DMS153 treated with DMSO at 0.1 percent for 48 hours (cell line): ENCODE data around the gene ZNF747.
A peak's percentile ranks its signal among the peaks of the same experiment; 100 is the strongest.
"Not testable (repeated sequence)": the region's sequence is repeated elsewhere in the genome, so short reads cannot be mapped to it uniquely, and the experiment has no call there.

Experiments used
- DNase-seq: peaks from one replicate; lab custom pipeline; 2025; ENCODE audit not compliant: unreplicated experiment; lab: John Stamatoyannopoulos, UW

ZNF747 gene

DNA sequence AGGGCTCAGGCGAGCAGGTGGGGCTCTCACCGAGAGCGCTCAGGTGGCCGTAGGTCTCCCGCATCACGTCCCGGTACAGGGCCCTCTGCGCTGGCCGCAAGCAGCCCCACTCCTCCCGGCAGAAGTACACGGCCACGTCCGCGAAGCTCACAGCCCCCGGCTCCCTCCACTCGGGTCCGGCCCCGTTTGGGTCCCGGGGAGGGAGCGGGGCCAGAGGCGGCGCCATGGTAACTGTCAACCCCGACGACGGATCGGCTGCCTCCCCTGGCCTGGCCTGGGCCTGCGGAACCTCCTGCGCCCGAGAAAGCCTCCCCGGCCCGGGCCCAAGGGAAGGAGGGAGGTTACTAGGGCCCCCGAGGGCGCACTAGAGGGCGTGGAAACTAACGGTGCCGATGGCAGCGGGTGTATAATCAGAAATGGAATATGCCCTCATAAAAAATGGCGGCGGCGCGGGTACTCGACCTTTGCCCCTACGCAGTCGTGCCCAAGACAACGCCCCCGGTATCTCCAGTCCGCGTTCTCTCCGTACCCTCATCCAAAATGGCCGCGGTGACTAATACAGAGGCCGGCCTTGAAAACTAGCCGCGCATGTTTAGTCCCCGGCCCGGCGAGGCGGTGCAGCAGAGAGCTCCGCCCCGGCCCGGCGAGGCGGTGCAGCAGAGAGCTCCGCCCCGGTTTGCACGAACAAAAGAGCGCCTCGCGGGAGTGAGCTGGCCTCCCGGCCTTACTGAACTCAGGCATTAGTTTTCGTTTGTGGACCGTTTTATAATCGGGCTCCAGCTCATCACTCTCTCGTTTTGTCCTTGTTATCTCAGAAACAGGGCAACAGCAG, 23.5 kb upstream of the ZNF747 start, which contains the start of gene ZNF764:
Gene ZNF764 (minus strand): TSS at position 418 of the 832 bp plus-strand sequence. CDS start 192 bp downstream, at position 226.
- DNase-seq = peak; percentile 90

- no peak for DNase-seq
Measured at GRCh38 chr16:30557707-30557956, 23.0 kb upstream of the ZNF747 start.

- no peak for DNase-seq
Measured at GRCh38 chr16:30556125-30556473, 21.4 kb upstream of the ZNF747 start.

- DNase-seq = no peak
Measured at GRCh38 chr16:30555315-30556124, 20.9 kb upstream of the ZNF747 start.

- no peak for DNase-seq
Measured at GRCh38 chr16:30554557-30555314, 20.1 kb upstream of the ZNF747 start.

DNA sequence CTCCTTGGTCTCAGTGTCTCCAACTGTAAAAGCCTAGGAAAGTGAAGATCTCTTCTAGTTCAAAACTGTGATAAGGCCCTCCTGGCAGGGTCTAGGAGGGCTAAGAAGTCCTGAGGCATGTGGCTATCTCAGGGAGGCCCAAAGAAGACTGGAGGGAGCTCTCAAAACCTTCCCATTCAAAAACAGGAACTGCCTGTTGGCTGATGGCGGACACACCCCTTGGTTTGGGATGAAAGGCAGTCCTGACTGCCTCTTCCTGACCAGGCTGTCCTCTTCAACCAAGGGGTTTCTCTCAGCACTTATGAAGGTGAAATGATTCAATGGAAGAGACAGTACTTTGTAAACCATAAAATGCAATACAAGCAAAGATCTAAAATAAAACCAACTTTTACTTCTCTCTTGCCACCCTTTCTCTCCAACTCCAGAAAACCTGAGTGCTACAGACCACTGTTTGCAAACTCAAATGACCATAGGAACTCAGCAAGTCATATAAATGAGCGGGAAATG, 18.8 kb upstream of the ZNF747 start:
- no peak for DNase-seq

- DNase-seq = no peak
Measured at GRCh38 chr16:30552956-30553355, 18.3 kb upstream of the ZNF747 start.

DNA sequence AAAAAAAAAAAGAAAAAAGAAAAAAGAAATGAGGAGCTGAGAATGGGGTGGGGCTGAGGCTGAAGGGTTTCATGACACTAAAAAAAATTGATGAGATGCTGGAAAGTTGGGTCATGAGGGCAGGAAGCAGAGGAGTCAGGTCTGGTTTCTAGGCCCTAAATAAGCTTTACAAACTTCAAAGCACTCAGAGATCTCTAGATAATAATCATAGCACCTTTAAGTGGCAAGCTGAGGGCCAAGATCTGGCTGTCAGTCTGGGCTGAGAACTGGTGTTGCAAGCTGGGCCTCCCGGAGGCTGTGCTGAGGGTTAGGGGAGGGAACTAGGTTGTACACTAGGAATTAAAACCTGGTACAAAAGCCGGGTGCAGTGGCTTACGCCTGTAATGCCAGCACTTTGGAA, 17.1 kb upstream of the ZNF747 start:
- DNase-seq = no peak

GRCh38 chr16:30548416-30549253, 14.0 kb upstream of the ZNF747 start:
- DNase-seq = no peak

GRCh38 chr16:30546115-30546514, 11.5 kb upstream of the ZNF747 start:
- DNase-seq = no peak

GRCh38 chr16:30543067-30543466, 8.4 kb upstream of the ZNF747 start:
- no peak for DNase-seq

DNA sequence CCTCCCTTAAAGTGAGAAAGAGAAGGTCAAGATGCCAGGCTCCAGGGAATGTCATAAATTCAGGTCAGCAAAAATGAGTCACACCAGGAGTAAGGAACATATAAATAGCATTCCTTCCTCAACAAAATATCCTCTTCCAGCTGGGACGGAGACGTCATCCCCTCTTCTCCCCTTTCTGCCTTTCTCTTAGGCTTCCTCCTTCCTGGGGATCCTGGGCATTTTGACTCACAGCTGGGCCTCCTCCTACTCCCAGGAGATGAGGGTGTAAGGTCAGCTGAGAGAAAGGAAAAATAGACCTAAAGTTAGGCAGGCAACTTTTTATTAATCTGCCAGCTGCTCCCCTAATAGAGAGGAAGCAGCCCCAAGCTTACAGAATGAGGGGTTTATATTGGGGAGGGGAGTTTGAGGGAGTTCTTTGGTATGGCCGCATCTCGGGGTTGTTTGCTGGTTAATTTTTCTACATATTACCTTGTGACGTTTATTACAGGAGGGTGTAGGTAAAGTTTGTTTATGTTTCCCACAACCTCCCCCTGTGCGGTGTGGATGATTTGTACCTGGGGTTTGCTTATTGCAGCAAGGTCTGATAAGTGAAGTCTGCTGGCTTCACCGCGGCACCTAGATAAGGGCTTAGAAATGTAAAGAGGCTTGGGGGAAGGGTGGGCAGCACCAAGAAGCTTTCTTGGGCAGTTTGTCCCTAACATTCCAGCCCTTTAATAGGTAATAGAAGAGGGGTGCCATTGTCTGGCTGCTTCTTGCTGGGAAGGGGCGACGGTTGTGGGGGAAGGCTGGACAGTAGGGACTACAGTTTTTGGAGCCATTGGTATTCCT, 7.1 kb upstream of the ZNF747 start:
- no peak for DNase-seq

DNA sequence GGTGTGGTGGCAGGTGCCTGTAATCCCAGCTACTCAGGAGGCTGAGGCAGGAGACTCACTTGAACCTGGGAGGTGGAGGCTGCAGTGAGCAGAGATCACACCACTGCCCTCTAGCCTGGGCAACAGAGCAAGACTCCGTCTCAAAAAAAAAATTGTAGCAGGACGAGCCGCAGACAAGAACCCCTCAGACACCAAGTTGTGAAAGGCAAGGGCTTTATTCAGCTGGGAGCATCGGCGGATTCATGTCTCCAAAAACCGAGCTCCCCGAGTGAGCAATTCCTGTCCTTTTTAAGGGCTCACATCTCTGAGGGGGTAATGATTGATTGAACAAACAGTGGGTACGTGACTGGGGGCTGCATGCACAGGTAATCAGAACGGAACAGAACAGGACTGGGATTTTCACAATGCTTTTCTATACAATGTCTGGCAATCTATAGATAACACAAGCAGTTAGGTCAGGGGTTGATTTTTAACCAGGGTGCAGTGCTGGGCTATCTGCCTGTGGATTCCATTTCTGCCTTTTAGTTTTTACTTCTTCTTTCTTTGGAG, 6.3 kb upstream of the ZNF747 start:
- not testable (repeated sequence) for DNase-seq

DNA sequence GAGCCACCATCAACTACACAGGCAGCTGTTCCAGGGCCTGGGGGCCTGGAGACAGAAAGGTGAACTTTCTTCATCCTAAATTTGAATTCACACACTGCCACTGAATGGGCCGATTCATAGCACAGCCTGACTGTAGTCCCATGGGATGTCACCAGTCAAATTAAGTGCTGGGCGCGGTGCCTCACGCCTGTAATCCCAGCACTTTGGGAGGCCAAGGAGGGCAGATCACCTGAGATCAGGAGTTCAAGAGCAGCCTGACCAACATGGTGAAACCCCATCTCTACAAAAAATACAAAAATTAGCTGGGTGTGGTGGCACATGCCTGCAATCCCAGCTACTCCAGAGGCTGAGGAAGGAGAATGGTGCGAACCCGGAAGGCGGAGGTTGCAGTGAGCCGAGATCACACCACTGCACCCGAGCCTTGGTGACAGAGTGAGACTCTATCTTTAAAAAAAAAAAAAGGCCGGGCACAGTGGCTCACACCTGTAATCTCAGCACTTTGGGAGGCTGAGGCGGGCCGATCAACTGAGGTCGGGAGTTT, 5.4 kb upstream of the ZNF747 start:
- DNase-seq = not testable (repeated sequence)

DNA sequence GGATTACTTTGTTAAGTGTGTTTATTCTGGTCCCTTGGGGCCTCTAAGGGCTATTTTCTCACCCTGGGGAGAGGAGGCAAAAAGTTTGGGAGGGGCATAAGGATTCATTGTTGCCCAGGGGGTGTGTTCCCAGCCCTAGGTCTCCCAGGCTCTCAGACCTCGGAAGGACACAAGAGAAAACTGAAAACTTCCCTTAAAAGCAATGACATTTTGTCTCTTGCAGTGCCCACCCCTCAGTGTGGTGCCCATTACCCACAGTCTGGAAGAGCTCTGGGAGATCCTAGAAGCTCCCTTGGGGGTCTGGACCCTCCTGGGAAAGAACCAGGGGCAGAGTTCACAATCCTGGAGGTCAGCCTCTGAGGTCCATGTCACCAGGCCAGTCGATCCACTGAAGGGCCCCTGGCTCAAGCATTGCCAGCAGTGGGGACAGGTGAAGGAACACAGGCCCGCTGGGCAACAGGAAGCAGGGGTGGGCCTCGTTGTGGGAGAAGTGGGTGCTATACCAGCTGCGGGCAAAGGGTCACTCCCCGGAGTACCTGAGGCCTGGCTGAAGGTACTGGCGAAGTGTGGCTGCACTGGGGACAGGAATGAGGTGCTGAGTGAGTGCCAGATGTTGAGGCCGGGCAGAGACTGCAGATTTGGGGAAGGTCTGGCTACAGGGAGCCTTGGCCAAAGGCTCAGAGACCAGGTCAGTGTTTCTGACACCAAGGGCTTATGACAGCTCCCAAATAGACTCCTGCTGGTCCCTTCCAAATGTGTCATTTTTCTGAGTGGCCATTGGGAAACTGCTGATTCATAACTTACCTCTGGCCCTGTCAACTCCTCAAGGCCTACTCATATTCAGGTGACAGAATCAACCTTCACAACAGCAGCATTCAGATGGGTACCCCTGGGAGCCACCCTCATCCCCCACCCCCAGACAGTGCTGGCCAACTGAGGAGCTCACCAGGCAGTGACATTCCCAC, 4.6 kb upstream of the ZNF747 start:
- DNase-seq = no peak

DNA sequence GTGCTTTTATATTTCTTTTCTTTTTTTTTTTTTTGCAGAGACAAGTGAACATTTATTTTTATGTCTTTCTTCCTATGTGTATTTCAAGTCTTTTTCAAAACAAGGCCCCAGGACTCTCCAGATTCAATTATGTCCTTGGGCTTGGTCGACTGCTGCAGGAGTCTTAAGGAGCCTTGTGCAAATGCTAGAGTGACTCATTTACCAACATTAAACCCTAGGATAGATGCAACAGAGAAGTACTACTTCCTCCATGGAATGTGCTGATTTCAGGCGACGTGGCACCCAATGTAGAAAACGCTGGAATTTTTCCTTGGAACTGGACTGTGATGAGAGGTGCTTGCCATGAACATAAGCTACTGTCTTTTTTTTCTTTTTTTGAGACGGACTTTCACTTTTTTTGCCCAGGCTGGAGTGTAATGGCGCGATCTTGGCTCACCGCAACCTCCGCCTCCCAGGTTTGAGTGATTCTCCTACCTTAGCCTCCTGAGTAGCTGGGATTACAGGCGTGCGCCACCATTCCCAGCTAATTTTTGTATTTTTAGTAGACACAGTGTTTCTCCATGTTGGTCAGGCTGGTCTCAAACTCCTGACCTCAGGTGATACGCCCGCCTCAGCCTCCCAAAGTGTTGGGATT, 1.9 kb upstream of the ZNF747 start:
- DNase-seq = not testable (repeated sequence)

- peak; percentile 66 for DNase-seq
Measured at GRCh38 chr16:30535777-30536190, 1.1 kb upstream of the ZNF747 start.
